Central memory CD8-positive, alpha-beta T cell (primary cell): Measurements from ENCODE around the gene KRT75.

ENCODE experiments used
- ATAC-seq: fragments of 150-1000 bp; cut with Tn5 transposase; replicated peaks from 2 replicates; pipeline ENCODE4 v1.10.0; 2022; ENCODE audit warnings: mild to moderate bottlenecking, moderate FRiP score, moderate number of reproducible peaks; ENCODE audit not compliant: poor library complexity, severe bottlenecking; ENCODE audit errors: extremely low read depth
- DNase-seq, 2 donors: peaks; one replicate each; pipeline ENCODE4 v3.0.0; 2021; ENCODE audit warnings: low spot score in 2 of 2
- H3K27ac Mint-ChIP-seq: one replicate; pipeline ENCODE4 v1.8.0; 2022; ENCODE audit warnings: low read depth, mild to moderate bottlenecking, moderate library complexity, mixed read lengths
- H3K27me3 Mint-ChIP-seq: one replicate; pipeline ENCODE4 v1.8.0; 2022; ENCODE audit warnings: mixed read lengths
- H3K36me3 Mint-ChIP-seq: one replicate; pipeline ENCODE4 v1.8.0; 2022; ENCODE audit warnings: mild to moderate bottlenecking, moderate library complexity, mixed read lengths; ENCODE audit not compliant: insufficient read depth
- H3K4me1 Mint-ChIP-seq: one replicate; pipeline ENCODE4 v1.8.0; 2022; ENCODE audit warnings: mixed read lengths
- H3K4me3 Mint-ChIP-seq: one replicate; pipeline ENCODE4 v1.8.0; 2022; ENCODE audit warnings: mild to moderate bottlenecking, moderate library complexity, mixed read lengths
- H3K9me3 Mint-ChIP-seq: one replicate; pipeline ENCODE4 v1.8.0; 2022; ENCODE audit warnings: mixed read lengths

Gene KRT75

GRCh38 chr12:52436828-52437474, 2.8 kb upstream of the KRT75 start:
- H3K4me1 Mint-ChIP-seq: no peaks in the 10 kb centered on the region
- peaks cover 82% of the 10 kb centered on the region for H3K27me3 Mint-ChIP-seq
- no peak for ATAC-seq
- no peak overlapping the region for H3K4me3 Mint-ChIP-seq
- no peak overlapping the region for H3K27ac Mint-ChIP-seq
- no peaks in the 10 kb centered on the region for H3K36me3 Mint-ChIP-seq
- no peak for DNase-seq
- H3K9me3 Mint-ChIP-seq: no peaks in the 10 kb centered on the region

- Mint-ChIP-seq H3K9me3 (no peaks in the 10 kb centered on the region), H3K36me3 (no peaks in the 10 kb centered on the region), H3K4me1 (no peaks in the 10 kb centered on the region), H3K27me3 (peaks cover 82% of the 10 kb centered on the region), H3K4me3 (no peak overlapping the region), H3K27ac (no peak overlapping the region)
- DNase-seq (no peak), ATAC-seq (no peak)
Observed at GRCh38 chr12:52436000-52436827, 2.0 kb upstream of the KRT75 start.

- peaks cover 82% of the 10 kb centered on the region for H3K27me3 Mint-ChIP-seq
- H3K4me3 Mint-ChIP-seq: no peak overlapping the region
- H3K27ac Mint-ChIP-seq: no peak overlapping the region
- ATAC-seq: no peak
- no peaks in the 10 kb centered on the region for H3K9me3 Mint-ChIP-seq
- no peaks in the 10 kb centered on the region for H3K4me1 Mint-ChIP-seq
- DNase-seq: no peak
- H3K36me3 Mint-ChIP-seq: no peaks in the 10 kb centered on the region
Observed at GRCh38 chr12:52435659-52435999, 1.5 kb upstream of the KRT75 start.

GRCh38 chr12:52434760-52435530, 774 bp upstream of the KRT75 start:
- Mint-ChIP-seq H3K9me3 (no peaks in the 10 kb centered on the region), H3K36me3 (peaks cover 2% of the 10 kb centered on the region), H3K4me3 (no peak overlapping the region), H3K4me1 (no peaks in the 10 kb centered on the region), H3K27ac (no peak overlapping the region), H3K27me3 (peaks cover 84% of the 10 kb centered on the region)
- ATAC-seq: no peak
- no peak for DNase-seq

GRCh38 chr12:52433501-52434080, 580 bp downstream of the KRT75 start:
- ATAC-seq (no peak), DNase-seq (no peak)
- H3K4me1 Mint-ChIP-seq: no peaks in the 10 kb centered on the region
- H3K27me3 Mint-ChIP-seq: peaks cover 91% of the 10 kb centered on the region
- H3K9me3 Mint-ChIP-seq: no peaks in the 10 kb centered on the region
- H3K27ac Mint-ChIP-seq: no peak overlapping the region
- H3K4me3 Mint-ChIP-seq: no peak overlapping the region
- peaks cover 2% of the 10 kb centered on the region for H3K36me3 Mint-ChIP-seq

- no peak overlapping the region for H3K27ac Mint-ChIP-seq
- H3K4me3 Mint-ChIP-seq: no peak overlapping the region
- ATAC-seq: no peak
- no peak for DNase-seq
- peaks cover 2% of the 10 kb centered on the region for H3K36me3 Mint-ChIP-seq
- H3K4me1 Mint-ChIP-seq: no peaks in the 10 kb centered on the region
- no peaks in the 10 kb centered on the region for H3K9me3 Mint-ChIP-seq
- H3K27me3 Mint-ChIP-seq: peaks cover 94% of the 10 kb centered on the region
Observed at GRCh38 chr12:52432559-52433207, 1.5 kb downstream of the KRT75 start.

- Mint-ChIP-seq H3K36me3 (peaks cover 4% of the 10 kb centered on the region), H3K27me3 (peaks cover 75% of the 10 kb centered on the region), H3K9me3 (no peaks in the 10 kb centered on the region), H3K27ac (no peak overlapping the region), H3K4me1 (no peaks in the 10 kb centered on the region), H3K4me3 (no peak overlapping the region)
- DNase-seq: no peak
- no peak for ATAC-seq
Observed at GRCh38 chr12:52428121-52428520, 6.0 kb downstream of the KRT75 start.

- ATAC-seq: no peak
- Mint-ChIP-seq H3K9me3 (no peaks in the 10 kb centered on the region), H3K27ac (no peak overlapping the region), H3K36me3 (peaks cover 4% of the 10 kb centered on the region), H3K27me3 (peaks cover 75% of the 10 kb centered on the region), H3K4me1 (no peaks in the 10 kb centered on the region), H3K4me3 (no peak overlapping the region)
- no peak for DNase-seq
Observed at GRCh38 chr12:52427083-52427482, 7.1 kb downstream of the KRT75 start.

- Mint-ChIP-seq H3K27me3 (peaks cover 74% of the 10 kb centered on the region), H3K4me3 (no peak overlapping the region), H3K27ac (no peak overlapping the region), H3K36me3 (peaks cover 4% of the 10 kb centered on the region), H3K9me3 (no peaks in the 10 kb centered on the region), H3K4me1 (no peaks in the 10 kb centered on the region)
- DNase-seq (no peak), ATAC-seq (no peak)
Observed at GRCh38 chr12:52426034-52426433, 8.1 kb downstream of the KRT75 start.

GRCh38 chr12:52425466-52425865, 8.7 kb downstream of the KRT75 start:
- no peak overlapping the region for H3K4me3 Mint-ChIP-seq
- H3K9me3 Mint-ChIP-seq: no peaks in the 10 kb centered on the region
- H3K36me3 Mint-ChIP-seq: peaks cover 3% of the 10 kb centered on the region
- DNase-seq (no peak), ATAC-seq (no peak)
- peaks cover 69% of the 10 kb centered on the region for H3K27me3 Mint-ChIP-seq
- H3K27ac Mint-ChIP-seq: no peak overlapping the region
- H3K4me1 Mint-ChIP-seq: no peaks in the 10 kb centered on the region

GRCh38 chr12:52423661-52424500, 10.3 kb downstream of the KRT75 start:
- Mint-ChIP-seq H3K36me3 (peaks cover 2% of the 10 kb centered on the region), H3K4me1 (peaks cover 7% of the 10 kb centered on the region), H3K9me3 (no peaks in the 10 kb centered on the region), H3K27ac (no peak overlapping the region), H3K4me3 (no peak overlapping the region), H3K27me3 (peaks cover 53% of the 10 kb centered on the region)
- DNase-seq (no peak), ATAC-seq (no peak)
